OCI-LY3 (cell line): ENCODE measurements around the gene RUFY3.
"Not testable (repeated sequence)": the region's sequence is repeated elsewhere in the genome, so short reads cannot be mapped to it uniquely, and the experiment has no call there.

Source experiments
- H2AFZ ChIP-seq: fragments of 200-600, 300-600 bp; shearing (Covaris generic); 2 replicates; pipeline ENCODE4 v1.6.0; 2014; ENCODE audit warnings: antibody characterized with exemption, low read depth, low read length
- H3K27ac ChIP-seq: fragments of 200-600, 300-600 bp; sonication (generic); 2 replicates; pipeline ENCODE4 v1.5.1; 2014; ENCODE audit warnings: mild to moderate bottlenecking, low read length, moderate library complexity, mixed read lengths
- H3K27me3 ChIP-seq: fragments of 200-600, 300-600 bp; sonication (generic); 2 replicates; pipeline ENCODE4 v1.6.1; 2014; ENCODE audit warnings: low read depth, low read length, mixed read lengths
- H3K36me3 ChIP-seq: fragments of 200-600, 300-600 bp; sonication (generic); replicated peaks from 2 replicates; pipeline ENCODE3; 2014; ENCODE audit warnings: low read depth, low read length, mixed read lengths
- H3K4me1 ChIP-seq: fragments of 300-600, 200-600 bp; sonication (generic); 2 replicates; pipeline ENCODE4 v1.6.1; 2014; ENCODE audit warnings: low read length, mixed read lengths
- H3K4me2 ChIP-seq: fragments of 200-600, 300-600 bp; sonication (generic); 2 replicates; pipeline ENCODE4 v1.6.1; 2014; ENCODE audit warnings: low read length, mixed read lengths
- H3K4me3 ChIP-seq: fragments of 300-600, 200-600 bp; sonication (generic); 2 replicates; pipeline ENCODE4 v1.5.1; 2014; ENCODE audit warnings: antibody characterized with exemption, mild to moderate bottlenecking, low read length, moderate library complexity
- H3K79me2 ChIP-seq: fragments of 300-600, 200-600 bp; shearing (Covaris generic); 2 replicates; pipeline ENCODE4 v1.6.1; 2014; ENCODE audit warnings: mild to moderate bottlenecking, low read length, mixed read lengths
- H3K9ac ChIP-seq: fragments of 300-600, 200-600 bp; shearing (Covaris generic); 2 replicates; pipeline ENCODE4 v1.6.0; 2014; ENCODE audit warnings: mild to moderate bottlenecking, low read length, moderate library complexity
- H3K9me3 ChIP-seq: fragments of 200-600, 300-600 bp; shearing (Covaris generic); 2 replicates; pipeline ENCODE4 v1.6.1; 2014; ENCODE audit warnings: low read length, mixed read lengths; ENCODE audit not compliant: insufficient read depth
- H4K20me1 ChIP-seq: fragments of 200-600, 300-600 bp; sonication (generic); 2 replicates; pipeline ENCODE4 v1.6.1; 2016; ENCODE audit warnings: low read length, mixed read lengths; ENCODE audit not compliant: insufficient read depth
- EZH2phosphoT487 ChIP-seq: fragments of 200-600 bp; shearing (Covaris generic); IDR thresholded peaks from 2 replicates; pipeline ENCODE4 v1.6.1; 2018; ENCODE audit warnings: antibody characterized with exemption, mixed run types, low read depth
- TF ChIP-seq, protein P1 (sequence below): fragments of 200-600, 300-600 bp; sonication (generic); IDR thresholded peaks from 2 replicates; pipeline ENCODE4 v1.5.1; 2014; ENCODE audit warnings: antibody characterized with exemption, low read length, low read depth

RUFY3 gene

GRCh38 chr4:70718811-70719604 lies 2.8 kb upstream of the RUFY3 start:
- Histone ChIP-seq H4K20me1 (no peaks in the 10 kb centered on the region), H3K36me3 (no peaks in the 10 kb centered on the region), H3K27me3 (no peaks in the 10 kb centered on the region), H3K4me2 (no peak overlapping the region), H3K79me2 (peaks cover 50% of the 10 kb centered on the region), H3K9me3 (no peaks in the 10 kb centered on the region), H2AFZ (no peak overlapping the region), H3K9ac (no peak overlapping the region), H3K4me3 (no peak overlapping the region), H3K27ac (no peak overlapping the region), H3K4me1 (peaks cover 44% of the 10 kb centered on the region)
- no peak for TF ChIP-seq EZH2phosphoT487
- TF ChIP-seq, protein P1, sequence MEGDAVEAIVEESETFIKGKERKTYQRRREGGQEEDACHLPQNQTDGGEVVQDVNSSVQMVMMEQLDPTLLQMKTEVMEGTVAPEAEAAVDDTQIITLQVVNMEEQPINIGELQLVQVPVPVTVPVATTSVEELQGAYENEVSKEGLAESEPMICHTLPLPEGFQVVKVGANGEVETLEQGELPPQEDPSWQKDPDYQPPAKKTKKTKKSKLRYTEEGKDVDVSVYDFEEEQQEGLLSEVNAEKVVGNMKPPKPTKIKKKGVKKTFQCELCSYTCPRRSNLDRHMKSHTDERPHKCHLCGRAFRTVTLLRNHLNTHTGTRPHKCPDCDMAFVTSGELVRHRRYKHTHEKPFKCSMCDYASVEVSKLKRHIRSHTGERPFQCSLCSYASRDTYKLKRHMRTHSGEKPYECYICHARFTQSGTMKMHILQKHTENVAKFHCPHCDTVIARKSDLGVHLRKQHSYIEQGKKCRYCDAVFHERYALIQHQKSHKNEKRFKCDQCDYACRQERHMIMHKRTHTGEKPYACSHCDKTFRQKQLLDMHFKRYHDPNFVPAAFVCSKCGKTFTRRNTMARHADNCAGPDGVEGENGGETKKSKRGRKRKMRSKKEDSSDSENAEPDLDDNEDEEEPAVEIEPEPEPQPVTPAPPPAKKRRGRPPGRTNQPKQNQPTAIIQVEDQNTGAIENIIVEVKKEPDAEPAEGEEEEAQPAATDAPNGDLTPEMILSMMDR, result no peak

GRCh38 chr4:70722199-70722791 lies 531 bp downstream of the RUFY3 start:
- Histone ChIP-seq H2AFZ (no peak overlapping the region), H3K27me3 (no peaks in the 10 kb centered on the region), H3K36me3 (no peaks in the 10 kb centered on the region), H3K4me3 (no peak overlapping the region), H3K79me2 (peaks cover 38% of the 10 kb centered on the region), H3K9me3 (no peaks in the 10 kb centered on the region), H3K4me1 (peaks cover 12% of the 10 kb centered on the region), H3K4me2 (no peak overlapping the region), H3K27ac (no peak overlapping the region), H4K20me1 (no peaks in the 10 kb centered on the region), H3K9ac (no peak overlapping the region)
- TF ChIP-seq EZH2phosphoT487, result no peak
- TF ChIP-seq, protein P1, result no peak

DNA sequence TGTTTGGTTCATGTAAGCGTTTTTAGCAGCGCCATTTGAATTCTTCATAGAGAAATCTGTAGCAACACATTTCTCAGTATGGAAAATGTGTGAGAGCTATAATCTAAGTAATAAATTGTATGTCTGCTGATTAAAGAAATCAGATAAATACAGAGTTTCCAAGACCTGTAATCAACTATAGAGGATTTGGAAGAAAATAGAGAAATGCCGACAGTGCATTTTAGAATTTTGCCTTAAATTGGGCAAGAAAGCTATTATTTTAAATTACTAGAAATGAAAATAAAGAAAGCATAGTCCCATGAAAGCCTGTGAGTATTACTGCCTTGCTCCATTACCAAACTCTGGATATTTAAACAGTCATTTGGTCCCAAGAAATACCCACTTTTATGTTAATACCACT lies 2.7 kb downstream of the RUFY3 start:
- H3K79me2 ChIP-seq, result peaks cover 25% of the 10 kb centered on the region
- no peaks in the 10 kb centered on the region for H3K36me3 ChIP-seq
- H3K4me2 ChIP-seq, result no peak overlapping the region
- H3K27me3 ChIP-seq, result no peaks in the 10 kb centered on the region
- TF ChIP-seq EZH2phosphoT487, result no peak
- TF ChIP-seq, protein P1, result no peak
- H3K9ac ChIP-seq, result no peak overlapping the region
- peaks cover 8% of the 10 kb centered on the region for H3K4me1 ChIP-seq
- no peaks in the 10 kb centered on the region for H4K20me1 ChIP-seq
- H2AFZ ChIP-seq, result no peak overlapping the region
- H3K4me3 ChIP-seq, result no peak overlapping the region
- no peaks in the 10 kb centered on the region for H3K9me3 ChIP-seq
- H3K27ac ChIP-seq, result no peak overlapping the region

- no peak overlapping the region for H3K4me3 ChIP-seq
- no peaks in the 10 kb centered on the region for H3K27me3 ChIP-seq
- peaks cover 19% of the 10 kb centered on the region for H3K79me2 ChIP-seq
- H2AFZ ChIP-seq, result no peak overlapping the region
- no peak overlapping the region for H3K27ac ChIP-seq
- no peaks in the 10 kb centered on the region for H3K36me3 ChIP-seq
- no peak for TF ChIP-seq EZH2phosphoT487
- TF ChIP-seq, protein P1, result no peak
- peaks cover 8% of the 10 kb centered on the region for H3K4me1 ChIP-seq
- no peak overlapping the region for H3K4me2 ChIP-seq
- no peak overlapping the region for H3K9ac ChIP-seq
- no peaks in the 10 kb centered on the region for H4K20me1 ChIP-seq
- H3K9me3 ChIP-seq, result no peaks in the 10 kb centered on the region
Observed at GRCh38 chr4:70725633-70726032, 3.9 kb downstream of the RUFY3 start.

GRCh38 chr4:70726515-70726914 lies 4.8 kb downstream of the RUFY3 start:
- H3K4me1 ChIP-seq, H3K4me3 ChIP-seq, H3K9me3 ChIP-seq, H3K27me3 ChIP-seq, H3K9ac ChIP-seq, H4K20me1 ChIP-seq, H3K36me3 ChIP-seq, H2AFZ ChIP-seq, H3K4me2 ChIP-seq, H3K27ac ChIP-seq: not testable (repeated sequence)
- H3K79me2 ChIP-seq, result peaks cover 23% of the 10 kb centered on the region
